Left ventricle myocardium inferior (tissue), 1 donor: ENCODE data around the gene CIB2. TPM values are rescaled to one million over a fixed set of nuclear protein-coding genes. Genes with fewer than 3 reads are reported as not detected.

ENCODE experiments used
- DNase-seq: peaks from one replicate; pipeline ENCODE4 v3.0.0-alpha.2; 2020
- H3K27ac ChIP-seq: fragments of 200-600 bp; replicated peaks from 2 replicates; pipeline ENCODE4 v1.8.0; 2021
- H3K27me3 ChIP-seq: fragments of 200-600 bp; 2 replicates; pipeline ENCODE4 v1.8.0; 2021; ENCODE audit warnings: low read depth
- H3K36me3 ChIP-seq: fragments of 200-600 bp; 2 replicates; pipeline ENCODE4 v1.8.0; 2021
- H3K4me1 ChIP-seq: fragments of 200-600 bp; 2 replicates; pipeline ENCODE4 v1.8.0; 2021
- H3K4me3 ChIP-seq: fragments of 200-600 bp; 2 replicates; pipeline ENCODE4 v1.8.0; 2021; ENCODE audit warnings: mild to moderate bottlenecking, moderate library complexity
- H3K9me3 ChIP-seq: fragments of 200-600 bp; replicated peaks from 2 replicates; pipeline ENCODE4 v1.8.0; 2021
- intact Hi-C: fragments of 100-400 bp; cut with micrococcal nuclease; formaldehyde crosslinking; loops from one replicate; pipeline ENCODE4 v1.11.0; 2022
- total RNA-seq: library from RNA; stranded (reverse); fragmentation: NEBNext Ultra II Directional; extraction: Animal tissue kit (Norgen Biotek cat#: 25700); gene quantifications from one replicate; pipeline ENCODE4 v1.2.1, GENCODE V29; 2021
- TF ChIP-seq, protein P1 (sequence below): fragments of 200-600 bp; IDR thresholded peaks from 2 replicates; pipeline ENCODE4 v1.8.0; 2021; ENCODE audit warnings: antibody characterized with exemption, mild to moderate bottlenecking, borderline replicate concordance
- donor health status: DM: no; HTN: yes; CAD: no; lungs with severe emphysema.

The CIB2 gene
- total RNA-seq, 1 donor from 2014 or later = 26.1 TPM

DNA sequence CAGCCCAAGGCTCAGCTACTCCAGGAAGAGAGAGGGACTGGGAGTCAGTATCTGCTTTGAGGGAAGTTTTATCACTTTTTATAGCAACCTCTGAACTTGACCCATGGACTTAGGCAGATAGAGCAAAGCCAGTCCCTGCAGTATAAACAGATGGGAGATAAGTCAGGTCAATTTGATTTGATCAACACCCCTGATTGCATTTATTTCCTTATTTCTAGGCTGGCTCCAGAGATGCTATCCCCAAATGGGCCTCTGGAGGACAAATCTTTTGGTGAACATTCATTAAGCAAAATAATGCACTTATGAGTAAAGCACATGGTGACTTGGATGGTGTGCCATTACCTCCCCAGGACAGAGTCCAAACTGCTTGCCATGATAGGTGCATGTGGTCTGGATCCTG, 9.0 kb upstream of the CIB2 start:
- Histone ChIP-seq H3K9me3 (no peaks in the 10 kb centered on the region), H3K4me3 (no peak overlapping the region), H3K27me3 (no peaks in the 10 kb centered on the region), H3K36me3 (no peaks in the 10 kb centered on the region), H3K27ac (no peak overlapping the region), H3K4me1 (no peaks in the 10 kb centered on the region)
- TF ChIP-seq, protein P1, sequence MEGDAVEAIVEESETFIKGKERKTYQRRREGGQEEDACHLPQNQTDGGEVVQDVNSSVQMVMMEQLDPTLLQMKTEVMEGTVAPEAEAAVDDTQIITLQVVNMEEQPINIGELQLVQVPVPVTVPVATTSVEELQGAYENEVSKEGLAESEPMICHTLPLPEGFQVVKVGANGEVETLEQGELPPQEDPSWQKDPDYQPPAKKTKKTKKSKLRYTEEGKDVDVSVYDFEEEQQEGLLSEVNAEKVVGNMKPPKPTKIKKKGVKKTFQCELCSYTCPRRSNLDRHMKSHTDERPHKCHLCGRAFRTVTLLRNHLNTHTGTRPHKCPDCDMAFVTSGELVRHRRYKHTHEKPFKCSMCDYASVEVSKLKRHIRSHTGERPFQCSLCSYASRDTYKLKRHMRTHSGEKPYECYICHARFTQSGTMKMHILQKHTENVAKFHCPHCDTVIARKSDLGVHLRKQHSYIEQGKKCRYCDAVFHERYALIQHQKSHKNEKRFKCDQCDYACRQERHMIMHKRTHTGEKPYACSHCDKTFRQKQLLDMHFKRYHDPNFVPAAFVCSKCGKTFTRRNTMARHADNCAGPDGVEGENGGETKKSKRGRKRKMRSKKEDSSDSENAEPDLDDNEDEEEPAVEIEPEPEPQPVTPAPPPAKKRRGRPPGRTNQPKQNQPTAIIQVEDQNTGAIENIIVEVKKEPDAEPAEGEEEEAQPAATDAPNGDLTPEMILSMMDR = no peak
- no peak for DNase-seq
- intact Hi-C loops = no loop called here

DNA sequence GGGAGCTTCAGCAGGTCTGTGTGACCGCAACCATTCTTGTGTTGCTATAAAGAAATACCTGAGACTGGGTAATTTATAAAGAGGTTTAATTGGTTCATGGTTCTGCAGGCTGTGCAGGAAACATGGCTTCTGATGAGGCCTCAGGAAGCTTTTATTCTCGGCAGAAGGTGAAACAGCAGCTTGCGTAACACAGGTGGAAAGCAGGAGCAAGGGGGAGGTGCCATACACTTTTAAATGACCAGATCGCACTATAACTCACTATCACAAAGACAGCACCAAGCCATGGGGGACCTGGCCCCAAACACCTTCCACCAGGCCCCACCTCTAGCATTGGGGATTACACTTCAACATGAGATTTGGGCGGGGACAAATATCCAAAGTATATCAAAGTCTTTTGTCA, 8.3 kb upstream of the CIB2 start:
- no peak overlapping the region for H3K27ac ChIP-seq
- H3K9me3 ChIP-seq = no peaks in the 10 kb centered on the region
- no peaks in the 10 kb centered on the region for H3K27me3 ChIP-seq
- TF ChIP-seq, protein P1 = no peak
- DNase-seq = no peak
- no peaks in the 10 kb centered on the region for H3K4me1 ChIP-seq
- H3K36me3 ChIP-seq = no peaks in the 10 kb centered on the region
- intact Hi-C loops = no loop called here
- no peak overlapping the region for H3K4me3 ChIP-seq

DNA sequence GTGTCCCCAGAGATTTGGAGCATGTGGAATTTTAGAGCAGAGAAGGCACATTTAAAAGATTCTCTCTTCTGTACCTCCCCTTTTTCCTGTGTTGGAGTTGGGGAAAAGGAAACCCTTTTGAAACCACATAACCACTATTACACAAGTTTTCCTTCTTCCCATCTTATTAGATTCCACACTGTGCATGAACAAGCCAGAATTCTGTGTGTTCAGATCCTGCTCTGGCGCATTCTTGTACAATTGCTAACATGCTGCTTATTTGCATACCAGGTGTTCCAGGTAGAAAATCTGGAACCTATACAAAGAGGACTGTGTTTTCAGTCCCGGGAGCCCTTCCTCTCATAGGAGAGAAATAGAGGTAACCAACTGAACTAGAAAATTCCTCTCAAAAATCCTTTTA, 2.6 kb upstream of the CIB2 start:
- H3K36me3 ChIP-seq = no peaks in the 10 kb centered on the region
- no peaks in the 10 kb centered on the region for H3K9me3 ChIP-seq
- intact Hi-C loops = loop anchor here (5.0 kb wide), 1 partner anchor 108 kb away; no protein-coding TSS in a partner anchor
- H3K4me3 ChIP-seq = no peak overlapping the region
- no peak for DNase-seq
- H3K27ac ChIP-seq = no peak overlapping the region
- TF ChIP-seq, protein P1 = no peak
- no peaks in the 10 kb centered on the region for H3K27me3 ChIP-seq
- H3K4me1 ChIP-seq = peaks cover 25% of the 10 kb centered on the region

DNA sequence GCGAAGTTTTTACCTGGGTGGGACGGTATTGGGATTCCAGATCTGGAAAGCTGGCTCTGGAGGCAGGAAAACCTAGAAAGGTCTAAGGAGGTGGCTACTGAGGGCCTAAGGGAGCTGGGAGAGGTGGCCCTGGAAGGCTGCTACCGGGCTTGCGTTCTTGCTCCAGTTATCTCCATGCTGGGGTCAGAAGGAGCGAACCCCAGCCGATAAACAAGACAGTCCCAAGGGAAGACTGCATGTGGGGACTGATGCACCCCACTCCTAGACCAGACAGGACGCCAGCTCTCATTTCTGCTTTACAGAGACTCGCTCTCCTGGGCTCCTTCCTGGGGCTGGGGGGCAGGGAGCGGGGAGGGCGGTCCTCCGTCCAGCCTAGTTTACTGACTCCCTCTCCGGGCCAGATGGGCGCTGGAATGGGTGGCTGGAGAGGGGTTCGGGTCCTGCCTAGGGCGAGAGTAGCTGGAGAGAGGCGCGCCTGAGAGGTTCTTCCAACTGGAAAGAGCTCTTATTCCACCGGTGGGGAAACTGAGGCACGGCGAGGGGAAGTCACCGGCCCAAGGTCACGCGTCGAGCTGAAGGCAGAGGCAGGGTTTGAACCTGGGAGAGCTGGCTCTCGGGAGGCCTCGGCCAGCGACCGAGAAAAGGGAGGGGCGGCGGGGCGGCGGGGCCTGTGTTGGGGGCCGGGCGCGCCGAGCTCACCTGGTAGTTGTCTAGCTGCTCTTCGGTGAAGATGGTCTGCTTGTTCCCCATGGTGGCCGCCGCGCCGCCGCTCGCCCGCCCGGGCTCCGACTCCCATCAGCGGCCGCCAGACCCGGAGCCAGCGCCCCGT, 565 bp downstream of the CIB2 start:
- Histone ChIP-seq H3K9me3 (no peaks in the 10 kb centered on the region), H3K4me1 (peaks cover 25% of the 10 kb centered on the region), H3K27ac (peak overlapping the region; percentile 83), H3K27me3 (no peaks in the 10 kb centered on the region), H3K4me3 (peak overlapping the region; percentile 82), H3K36me3 (no peaks in the 10 kb centered on the region)
- intact Hi-C loops = loop anchor here (5.0 kb wide), 1 partner anchor 112 kb away; no protein-coding TSS in a partner anchor
- DNase-seq = no peak
- TF ChIP-seq, protein P1 = no peak

DNA sequence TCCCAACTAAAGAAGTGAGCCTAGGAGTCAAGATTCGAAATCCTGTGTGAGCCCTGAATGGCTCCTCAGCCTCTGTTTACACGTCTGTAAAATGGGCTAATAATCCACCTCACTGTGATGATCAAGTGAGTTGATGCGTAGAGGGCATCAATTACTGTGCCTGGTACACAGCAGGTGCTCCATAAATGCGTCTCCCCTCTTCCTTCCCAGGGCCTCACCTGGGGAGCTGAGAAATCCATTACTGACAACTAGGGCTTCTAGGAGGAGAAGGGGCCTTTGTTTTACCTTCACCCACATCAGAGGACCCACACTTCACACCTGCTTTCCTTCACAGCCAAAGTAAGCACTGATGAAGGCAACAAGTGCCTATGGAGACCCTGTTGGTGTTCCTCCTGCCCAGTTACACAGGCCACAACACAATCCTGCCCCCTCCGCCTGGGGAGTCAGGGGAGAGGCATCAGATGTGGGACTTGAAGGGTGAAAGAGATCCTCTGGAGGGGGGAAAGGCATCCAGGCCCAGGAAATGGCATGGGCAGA, 1.4 kb downstream of the CIB2 start:
- no peak for DNase-seq
- Histone ChIP-seq H3K27ac (no peak overlapping the region), H3K27me3 (no peaks in the 10 kb centered on the region), H3K9me3 (no peaks in the 10 kb centered on the region), H3K36me3 (no peaks in the 10 kb centered on the region), H3K4me1 (peaks cover 25% of the 10 kb centered on the region), H3K4me3 (no peak overlapping the region)
- intact Hi-C loops = loop anchor here (5.0 kb wide), 1 partner anchor 112 kb away; no protein-coding TSS in a partner anchor
- TF ChIP-seq, protein P1 = no peak
